GM19468 (cell line): ENCODE data around the gene ANK3.

Experiments
- ATAC-seq: cut with Tn5 transposase; IDR thresholded peaks from one replicate; pipeline ENCODE4 v1.9.1; 2021; ENCODE audit warnings: mild to moderate bottlenecking, moderate library complexity, moderate number of reproducible peaks; ENCODE audit not compliant: unreplicated experiment; ENCODE audit errors: extremely low read depth

The ANK3 gene

GRCh38 chr10:60414877-60415585, 25.4 kb upstream of the ANK3 start:
- ATAC-seq = no peak

GRCh38 chr10:60414111-60414510, 24.4 kb upstream of the ANK3 start:
- no peak for ATAC-seq

GRCh38 chr10:60413306-60414012, 23.8 kb upstream of the ANK3 start:
- ATAC-seq = no peak

- ATAC-seq = no peak
Observed at GRCh38 chr10:60410970-60411369, 21.3 kb upstream of the ANK3 start.

GRCh38 chr10:60409202-60409601, 19.5 kb upstream of the ANK3 start:
- ATAC-seq = no peak

- ATAC-seq = no peak
Observed at GRCh38 chr10:60406182-60406581, 16.5 kb upstream of the ANK3 start.

- no peak for ATAC-seq
Observed at GRCh38 chr10:60405172-60405571, 15.5 kb upstream of the ANK3 start.

- ATAC-seq = no peak
Observed at GRCh38 chr10:60403168-60403873, 13.6 kb upstream of the ANK3 start.

- no peak for ATAC-seq
Observed at GRCh38 chr10:60400366-60400765, 10.7 kb upstream of the ANK3 start.

- no peak for ATAC-seq
Observed at GRCh38 chr10:60399328-60399727, 9.7 kb upstream of the ANK3 start.

GRCh38 chr10:60397792-60398191, 8.1 kb upstream of the ANK3 start:
- no peak for ATAC-seq

GRCh38 chr10:60396766-60397165, 7.1 kb upstream of the ANK3 start:
- ATAC-seq = no peak

- no peak for ATAC-seq
Observed at GRCh38 chr10:60395711-60396110, 6.0 kb upstream of the ANK3 start.

GRCh38 chr10:60394446-60394845, 4.8 kb upstream of the ANK3 start:
- ATAC-seq = no peak

GRCh38 chr10:60390224-60390626, 550 bp upstream of the ANK3 start:
- ATAC-seq = no peak

GRCh38 chr10:60388709-60389301, 870 bp downstream of the ANK3 start:
- no peak for ATAC-seq

- no peak for ATAC-seq
Observed at GRCh38 chr10:60388116-60388625, 1.5 kb downstream of the ANK3 start.

GRCh38 chr10:60387531-60387930, 2.1 kb downstream of the ANK3 start:
- ATAC-seq = no peak

- ATAC-seq = no peak
Observed at GRCh38 chr10:60385399-60385738, 4.3 kb downstream of the ANK3 start.

GRCh38 chr10:60384708-60385398, 4.8 kb downstream of the ANK3 start:
- ATAC-seq = no peak
